Kidney (tissue), 14 donors: ENCODE data around the gene SPSB4. TPM values are rescaled to one million over a fixed set of nuclear protein-coding genes. Genes with fewer than 3 reads are reported as not detected.

ENCODE experiments used
- DNase-seq, 5 donors: peaks; one replicate each; pipeline ENCODE4 v3.0.0-alpha.2; 2013 to 2020
- FAIRE-seq: peaks from 2 replicates; lab custom pipeline; 2012; peaks lifted over from hg19 to GRCh38; lab: Jason Lieb, UNC
- H3K27ac ChIP-seq, 2 donors: one replicate each; pipeline ENCODE4 v1.7.0; 2013; ENCODE audit warnings: low read depth in 2 of 2, low read length in 2 of 2, inconsistent platforms in 1 of 2
- H3K27me3 ChIP-seq: one replicate; pipeline ENCODE4 v1.7.1; 2013; ENCODE audit warnings: low read length, inconsistent platforms; ENCODE audit not compliant: control insufficient read depth, insufficient read depth
- H3K36me3 ChIP-seq, 3 donors: one replicate each; pipeline versions ENCODE4 v1.7.0 to v1.7.1; 2013; ENCODE audit warnings: low read length in 3 of 3, control low read depth in 1 of 3, inconsistent platforms in 1 of 3; ENCODE audit not compliant: insufficient read depth in 3 of 3, control insufficient read depth in 2 of 3
- H3K4me1 ChIP-seq, 3 donors: one replicate each; pipeline versions ENCODE4 v1.7.0 to v1.7.1; 2013; ENCODE audit warnings: low read length in 3 of 3, inconsistent platforms in 1 of 3, low read depth in 1 of 3; ENCODE audit not compliant: control insufficient read depth in 2 of 3, insufficient read depth in 2 of 3
- H3K4me3 ChIP-seq, 3 donors: one replicate each; pipeline versions ENCODE4 v1.7.0 to v1.8.1; 2013; ENCODE audit warnings: low read length in 3 of 3, control low read depth in 1 of 3, inconsistent platforms in 1 of 3
- H3K9ac ChIP-seq, 3 donors: one replicate each; pipeline versions ENCODE4 v1.7.0 to v1.7.1; 2013; ENCODE audit warnings: low read length in 3 of 3, control low read depth in 1 of 3, inconsistent platforms in 1 of 3
- H3K9me3 ChIP-seq, 3 donors: one replicate each; pipeline versions ENCODE4 v1.7.0 to v1.7.1; 2013; ENCODE audit warnings: low read length in 3 of 3, control low read depth in 1 of 3, inconsistent platforms in 1 of 3; ENCODE audit not compliant: control insufficient read depth in 2 of 3, insufficient read depth in 1 of 3
- CTCF ChIP-seq: IDR thresholded peaks from 3 replicates; pipeline ENCODE4 v1.5.1; 2012; ENCODE audit warnings: mild to moderate bottlenecking, moderate library complexity, borderline replicate concordance; ENCODE audit not compliant: insufficient read depth; ENCODE audit errors: extremely low read depth
- intact Hi-C: fragments of 100-400 bp; cut with DNase I; formaldehyde crosslinking; loops from one replicate; pipeline ENCODE4 v1.11.1; 2022
- polyA plus RNA-seq: library from polyadenylated mRNA; stranded (reverse); fragments of 350-450 nt; fragmentation: Illumina TruSeq; extraction: RNeasy Lipid Tissue Mini Kit (QIAGEN cat#74804); gene quantifications from one replicate; pipeline ENCODE4 v1.2.3, GENCODE V29; 2014; ENCODE audit warnings: low read depth, low replicate concordance; ENCODE audit not compliant: insufficient read depth
- total RNA-seq: library from RNA; stranded (reverse); fragmentation: NEBNext Ultra II Directional; extraction: Animal tissue kit (Norgen Biotek cat#: 25700); gene quantifications from one replicate; pipeline ENCODE4 v1.2.1, GENCODE V29; 2021
- donor health status: control.
- donor health status: control.
- donor health status: control.
- donor health status: control.
- donor health status: control.
- donor health status: DM: yes; HTN: yes; CAD: no.
- donor health status: Normal renal cell carcinoma (clear cell type).

The SPSB4 gene
- total and polyA plus RNA-seq, 2 donors from 2014 or later: 0.57 to 1.9 TPM

GRCh38 chr3:141146979-141147470 lies 95.9 kb downstream of the SPSB4 start:
- no peaks in the 10 kb centered on the region for H3K27me3 ChIP-seq
- H3K9me3 ChIP-seq: no peaks in the 10 kb centered on the region
- H3K4me1 ChIP-seq: no peaks in the 10 kb centered on the region
- intact Hi-C loops: no loop called here
- H3K4me3 ChIP-seq: no peak overlapping the region
- H3K9ac ChIP-seq: no peak overlapping the region
- FAIRE-seq (no peak), DNase-seq (no peak)
- no peak overlapping the region for H3K27ac ChIP-seq
- no peaks in the 10 kb centered on the region for H3K36me3 ChIP-seq
- TF ChIP-seq CTCF: no peak

GRCh38 chr3:141147657-141148056 lies 96.5 kb downstream of the SPSB4 start:
- H3K9me3 ChIP-seq: no peaks in the 10 kb centered on the region
- FAIRE-seq (no peak), DNase-seq (no peak)
- no peak overlapping the region for H3K27ac ChIP-seq
- H3K4me3 ChIP-seq: no peak overlapping the region
- no peaks in the 10 kb centered on the region for H3K36me3 ChIP-seq
- H3K27me3 ChIP-seq: no peaks in the 10 kb centered on the region
- no peaks in the 10 kb centered on the region for H3K4me1 ChIP-seq
- intact Hi-C loops: no loop called here
- H3K9ac ChIP-seq: no peak overlapping the region
- no peak for TF ChIP-seq CTCF

GRCh38 chr3:141148169-141148568 lies 97.0 kb downstream of the SPSB4 start:
- Histone ChIP-seq H3K4me1 (no peaks in the 10 kb centered on the region), H3K9me3 (no peaks in the 10 kb centered on the region), H3K27me3 (no peaks in the 10 kb centered on the region), H3K4me3 (no peak overlapping the region), H3K9ac (no peak overlapping the region), H3K36me3 (no peaks in the 10 kb centered on the region), H3K27ac (no peak overlapping the region)
- TF ChIP-seq CTCF: no peak
- intact Hi-C loops: no loop called here
- FAIRE-seq (no peak), DNase-seq (no peak)

- Histone ChIP-seq H3K36me3 (no peaks in the 10 kb centered on the region), H3K4me3 (no peak overlapping the region), H3K27me3 (no peaks in the 10 kb centered on the region), H3K4me1 (no peaks in the 10 kb centered on the region), H3K9ac (no peak overlapping the region), H3K27ac (no peak overlapping the region), H3K9me3 (no peaks in the 10 kb centered on the region)
- intact Hi-C loops: no loop called here
- DNase-seq (no peak), FAIRE-seq (no peak)
- no peak for TF ChIP-seq CTCF
These were observed 97.6 kb downstream of the SPSB4 start for GRCh38 chr3:141148770-141149169.
